Activated CD4-positive, alpha-beta memory T cell treated with anti-CD3 and anti-CD28 coated beads, Interleukin-2, amount 10 ng/mL, durations not matched to agents 7 days and 5 days (primary cell): ENCODE measurements around the gene MAPRE2. TPM values are rescaled to one million over a fixed set of nuclear protein-coding genes. Genes with fewer than 3 reads are reported as not detected.
"Not testable (repeated sequence)": the region's sequence is repeated elsewhere in the genome, so short reads cannot be mapped to it uniquely, and the experiment has no call there.

ENCODE experiments used
- CTCF ChIA-PET: fragments of 350-600 bp; sonication (Branson Sonifier 250); formaldehyde crosslinking; loops from one replicate; lab custom pipeline; 2021; ENCODE audit warnings: antibody characterized with exemption, inconsistent platforms; lab: Charles Lee
- POLR2A ChIA-PET: fragments of 350-600 bp; sonication (Branson Sonifier 250); formaldehyde crosslinking; loops from one replicate; lab custom pipeline; 2021; ENCODE audit warnings: antibody characterized with exemption; lab: Charles Lee
- DNase-seq: peaks from one replicate; pipeline ENCODE4 v3.0.0-alpha.2; 2020
- H3K27ac Mint-ChIP-seq: one replicate; pipeline ENCODE4 v1.8.0; 2021; ENCODE audit warnings: mild to moderate bottlenecking, mixed read lengths
- H3K27me3 Mint-ChIP-seq: one replicate; pipeline ENCODE4 v1.8.0; 2021; ENCODE audit warnings: mixed read lengths
- H3K36me3 Mint-ChIP-seq: one replicate; pipeline ENCODE4 v1.8.0; 2021; ENCODE audit warnings: low read depth, mixed read lengths
- H3K4me1 Mint-ChIP-seq: one replicate; pipeline ENCODE4 v1.8.0; 2021; ENCODE audit warnings: mixed read lengths
- H3K4me3 Mint-ChIP-seq: one replicate; pipeline ENCODE4 v1.8.0; 2021; ENCODE audit warnings: mild to moderate bottlenecking, mixed read lengths
- H3K9me3 Mint-ChIP-seq: one replicate; pipeline ENCODE4 v1.8.0; 2021; ENCODE audit warnings: mixed read lengths
- total RNA-seq, 2 experiments: library from RNA; stranded (reverse); gene quantifications; one replicate each; pipeline ENCODE4 v1.2.3, GENCODE V29; 2021

MAPRE2 gene
- total RNA-seq, 2 experiments from 2014 or later, result 39.2 to 45.2 TPM

DNA sequence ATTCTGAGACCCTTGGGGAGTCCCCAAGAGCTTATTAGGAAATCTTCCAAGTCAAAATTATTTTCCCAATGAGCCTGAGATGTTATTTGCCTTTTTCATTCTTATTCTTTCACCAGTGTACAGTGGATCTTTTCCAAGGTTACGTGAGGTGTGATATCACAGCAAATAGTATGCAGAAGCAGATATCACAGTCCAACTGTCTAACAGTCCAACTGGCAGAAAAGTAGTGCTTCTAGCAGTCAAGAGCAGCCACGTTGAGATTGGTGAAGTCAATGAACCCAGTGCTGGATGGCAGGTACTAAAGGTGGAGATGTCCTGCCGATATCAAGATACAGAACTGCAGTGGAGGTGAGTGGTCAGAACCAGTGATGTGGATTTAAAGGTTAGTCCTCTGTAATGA is 120.7 kb downstream of the MAPRE2 start:
- Mint-ChIP-seq H3K27me3 (no peaks in the 10 kb centered on the region), H3K36me3 (no peaks in the 10 kb centered on the region), H3K27ac (no peak overlapping the region), H3K9me3 (no peaks in the 10 kb centered on the region), H3K4me3 (no peak overlapping the region), H3K4me1 (peaks cover 16% of the 10 kb centered on the region)
- DNase-seq, result no peak
- CTCF ChIA-PET, result no interaction called here
- POLR2A ChIA-PET, result no interaction called here

DNA sequence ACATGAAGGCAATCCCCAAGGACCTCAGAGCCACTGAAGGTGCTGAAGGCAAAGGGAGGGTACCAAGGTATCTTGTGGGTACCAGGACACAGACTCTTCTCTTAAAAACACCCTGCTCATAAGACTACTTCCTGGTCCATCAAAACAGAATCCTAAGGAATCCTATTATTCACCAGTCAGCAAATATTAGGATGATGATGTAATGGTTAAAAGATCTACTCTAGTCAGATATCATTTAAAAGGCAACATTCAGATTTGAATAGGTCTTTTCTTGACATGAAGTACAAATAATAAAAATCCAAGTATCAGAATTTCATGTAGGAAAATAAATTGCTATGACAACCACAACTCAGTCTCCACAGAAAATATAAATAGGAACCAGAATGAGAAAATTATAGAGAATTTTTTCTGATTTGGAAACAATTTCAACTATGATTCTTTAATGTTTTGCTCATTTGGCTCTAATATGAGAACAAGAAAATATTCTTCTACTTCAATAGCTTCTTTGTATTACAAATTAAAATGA is 121.9 kb downstream of the MAPRE2 start:
- H3K4me1 Mint-ChIP-seq, result peaks cover 14% of the 10 kb centered on the region
- no peak for DNase-seq
- CTCF ChIA-PET, result no interaction called here
- POLR2A ChIA-PET, result no interaction called here
- no peak overlapping the region for H3K4me3 Mint-ChIP-seq
- no peak overlapping the region for H3K27ac Mint-ChIP-seq
- no peaks in the 10 kb centered on the region for H3K36me3 Mint-ChIP-seq
- H3K27me3 Mint-ChIP-seq, result no peaks in the 10 kb centered on the region
- H3K9me3 Mint-ChIP-seq, result no peaks in the 10 kb centered on the region

DNA sequence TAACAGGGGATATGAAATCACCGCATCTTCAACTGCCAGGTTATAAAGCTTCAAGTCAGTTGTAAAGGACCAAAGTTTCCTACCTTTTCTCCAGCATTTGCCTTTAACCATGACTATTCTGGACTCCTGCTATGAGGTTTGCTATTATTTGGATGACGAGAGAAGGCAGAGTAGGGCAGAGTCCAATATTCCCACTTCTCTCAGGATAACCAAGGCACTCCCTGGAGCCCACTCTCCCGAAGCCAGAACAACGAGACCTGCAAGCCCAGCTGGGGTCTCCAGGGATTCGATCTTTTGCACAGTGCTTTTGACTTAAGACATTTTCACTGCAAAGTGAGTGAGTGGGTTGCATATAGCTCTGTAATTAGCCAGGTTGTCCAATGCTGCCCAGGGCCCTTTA is 122.5 kb downstream of the MAPRE2 start:
- Mint-ChIP-seq H3K27ac (no peak overlapping the region), H3K36me3 (no peaks in the 10 kb centered on the region), H3K4me1 (peaks cover 11% of the 10 kb centered on the region), H3K27me3 (no peaks in the 10 kb centered on the region), H3K4me3 (no peak overlapping the region), H3K9me3 (no peaks in the 10 kb centered on the region)
- DNase-seq, result no peak
- CTCF ChIA-PET, result no interaction called here
- POLR2A ChIA-PET, result no interaction called here

DNA sequence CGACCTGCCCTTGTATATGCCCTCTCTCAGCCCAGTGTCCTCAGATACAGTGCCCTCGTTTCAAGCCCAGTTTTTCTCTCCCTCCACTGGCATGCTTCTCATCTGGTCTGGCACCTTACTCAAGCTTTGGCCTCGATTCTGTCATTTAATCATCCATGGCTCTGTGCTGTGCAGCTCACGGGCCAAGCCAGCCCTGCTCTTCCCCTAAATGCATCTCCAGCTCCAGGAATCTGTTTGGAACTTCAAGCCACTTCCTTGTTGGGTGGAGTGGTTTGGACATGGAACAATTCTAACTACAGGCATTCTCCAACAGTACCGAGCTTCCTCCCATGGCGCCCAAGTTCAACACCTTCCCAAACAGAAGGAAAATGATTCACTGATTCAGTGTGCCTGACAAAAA is 122.9 kb downstream of the MAPRE2 start:
- H3K27ac Mint-ChIP-seq, result no peak overlapping the region
- H3K27me3 Mint-ChIP-seq, result no peaks in the 10 kb centered on the region
- no peaks in the 10 kb centered on the region for H3K9me3 Mint-ChIP-seq
- ChIA-PET POLR2A (no interaction called here), CTCF (no interaction called here)
- H3K4me1 Mint-ChIP-seq, result peaks cover 7% of the 10 kb centered on the region
- H3K36me3 Mint-ChIP-seq, result no peaks in the 10 kb centered on the region
- DNase-seq, result no peak
- H3K4me3 Mint-ChIP-seq, result no peak overlapping the region

DNA sequence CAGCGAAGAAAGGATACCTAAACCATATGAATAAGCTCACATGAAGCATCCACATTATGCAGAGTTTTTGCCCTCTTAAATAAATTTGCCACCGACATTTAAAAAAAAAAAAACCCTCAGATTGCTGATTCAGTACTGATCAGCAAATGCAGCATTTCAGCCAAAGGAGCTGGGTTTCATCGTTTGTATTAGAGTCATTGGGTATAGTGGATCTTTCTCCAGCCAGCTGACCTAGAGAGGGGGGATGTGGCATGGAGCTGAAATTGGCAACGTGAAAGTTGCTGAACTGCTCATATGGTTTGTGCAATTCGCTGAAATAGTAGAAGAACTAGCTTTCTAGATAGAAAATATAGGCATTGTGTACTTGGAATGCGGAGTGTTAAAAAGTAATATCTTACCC is 126.1 kb downstream of the MAPRE2 start:
- no peak overlapping the region for H3K27ac Mint-ChIP-seq
- ChIA-PET CTCF (no interaction called here), POLR2A (no interaction called here)
- H3K4me1 Mint-ChIP-seq, result no peaks in the 10 kb centered on the region
- no peaks in the 10 kb centered on the region for H3K9me3 Mint-ChIP-seq
- H3K27me3 Mint-ChIP-seq, result no peaks in the 10 kb centered on the region
- H3K36me3 Mint-ChIP-seq, result no peaks in the 10 kb centered on the region
- no peak for DNase-seq
- H3K4me3 Mint-ChIP-seq, result no peak overlapping the region

DNA sequence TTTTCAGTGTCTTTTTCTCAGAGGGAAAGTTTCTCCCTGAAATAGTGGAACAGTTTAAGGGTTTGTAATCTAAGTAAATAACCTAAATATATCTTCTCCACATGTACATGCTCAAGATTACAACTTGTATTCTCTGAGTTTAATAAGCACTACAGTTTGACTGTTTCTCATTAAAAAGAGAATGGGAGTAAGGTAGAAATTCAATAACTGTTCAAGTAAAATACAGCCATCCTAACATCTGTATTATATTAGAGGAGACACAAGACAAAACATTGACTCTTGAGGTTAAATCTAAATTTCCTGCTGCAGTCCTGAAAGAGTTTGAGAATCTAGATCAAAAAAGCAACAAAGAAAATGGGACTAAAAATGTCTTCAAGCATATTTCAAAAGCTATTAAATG is 126.6 kb downstream of the MAPRE2 start:
- Mint-ChIP-seq H3K4me3 (no peak overlapping the region), H3K27me3 (no peaks in the 10 kb centered on the region), H3K4me1 (no peaks in the 10 kb centered on the region), H3K9me3 (no peaks in the 10 kb centered on the region), H3K27ac (no peak overlapping the region), H3K36me3 (no peaks in the 10 kb centered on the region)
- DNase-seq, result no peak
- POLR2A ChIA-PET, result no interaction called here
- CTCF ChIA-PET, result no interaction called here

DNA sequence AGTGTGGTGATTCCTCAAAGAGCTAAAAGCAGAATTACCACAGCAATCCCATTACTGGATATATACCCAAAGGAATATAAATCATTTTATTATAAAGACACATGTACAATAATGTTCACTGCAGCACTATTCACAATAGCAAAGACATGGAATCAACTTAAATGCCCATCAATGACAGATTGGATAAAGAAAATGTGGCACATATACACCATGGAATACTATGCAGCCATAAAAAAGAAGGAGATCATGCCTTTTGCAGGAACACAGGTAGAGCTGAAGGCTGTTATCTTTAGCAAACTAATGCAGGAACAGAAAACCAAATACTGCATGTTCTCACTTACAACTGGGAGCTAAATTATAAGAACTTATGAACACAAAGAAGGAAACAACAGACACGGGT is 129.1 kb downstream of the MAPRE2 start:
- H3K36me3 Mint-ChIP-seq, H3K4me3 Mint-ChIP-seq, H3K4me1 Mint-ChIP-seq, H3K27ac Mint-ChIP-seq, H3K27me3 Mint-ChIP-seq, DNase-seq, CTCF ChIA-PET, H3K9me3 Mint-ChIP-seq: not testable (repeated sequence)
- POLR2A ChIA-PET, result interaction anchor here (1.3 kb wide), 1 partner anchor 10 kb away, joined by 3 read pairs; no protein-coding TSS in a partner anchor

DNA sequence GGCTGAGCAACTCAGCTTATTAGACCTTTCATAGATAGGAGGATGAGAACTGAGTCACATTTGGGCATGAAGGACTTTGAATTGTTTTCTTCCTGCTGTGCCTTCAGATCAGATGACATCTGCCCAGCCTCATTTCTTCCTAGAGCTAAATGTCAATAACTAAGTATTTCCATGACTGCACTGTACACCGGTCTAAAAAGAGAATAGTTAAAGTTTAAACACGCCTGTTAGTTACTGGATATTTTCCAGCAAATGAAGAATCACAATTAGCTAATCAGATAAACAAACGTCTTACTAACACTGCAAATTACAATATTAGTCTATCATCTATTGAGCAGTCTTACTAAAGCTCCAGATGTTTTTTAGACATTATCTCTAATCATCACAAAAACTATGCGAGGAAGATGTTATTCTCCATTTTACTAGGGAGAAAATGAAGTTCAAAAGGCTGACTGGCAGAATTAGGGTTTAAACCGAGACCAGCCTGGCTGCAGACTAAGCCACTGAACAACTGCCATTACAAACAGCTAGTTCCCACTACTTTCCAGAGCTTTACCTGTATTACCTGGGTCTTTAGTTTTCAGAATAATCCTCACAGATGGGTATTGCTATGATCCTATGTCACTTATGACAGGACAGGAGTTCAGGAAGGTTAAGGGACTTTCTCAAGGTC is 130.2 kb downstream of the MAPRE2 start:
- Mint-ChIP-seq H3K27me3 (no peaks in the 10 kb centered on the region), H3K36me3 (no peaks in the 10 kb centered on the region), H3K4me1 (peaks cover 2% of the 10 kb centered on the region), H3K4me3 (no peak overlapping the region), H3K27ac (no peak overlapping the region), H3K9me3 (no peaks in the 10 kb centered on the region)
- CTCF ChIA-PET, result no interaction called here
- DNase-seq, result no peak
- POLR2A ChIA-PET, result no interaction called here

DNA sequence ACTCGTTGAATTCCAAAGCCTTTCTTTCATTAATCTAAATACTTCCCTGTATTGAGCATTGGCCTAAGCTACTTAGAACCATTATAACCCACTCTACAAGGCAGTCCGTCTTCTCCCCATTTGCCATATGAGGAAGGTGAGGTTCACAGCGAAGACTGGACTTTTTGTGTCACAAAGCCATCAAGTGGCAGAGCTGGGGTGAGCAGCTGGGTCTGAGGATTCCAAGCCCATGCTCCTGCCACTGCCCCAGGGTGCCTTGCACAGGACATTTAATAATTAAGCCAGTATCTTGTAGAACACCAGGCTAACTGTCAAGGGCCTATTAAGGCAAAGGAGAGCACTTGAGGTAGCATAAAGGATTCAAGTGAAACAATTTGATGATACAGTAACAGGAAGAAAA is 130.8 kb downstream of the MAPRE2 start:
- Mint-ChIP-seq H3K36me3 (no peaks in the 10 kb centered on the region), H3K9me3 (no peaks in the 10 kb centered on the region), H3K27me3 (no peaks in the 10 kb centered on the region), H3K4me3 (no peak overlapping the region), H3K27ac (no peak overlapping the region), H3K4me1 (peaks cover 2% of the 10 kb centered on the region)
- ChIA-PET POLR2A (no interaction called here), CTCF (interaction anchor here (1.0 kb wide), 1 partner anchor 142 kb away, joined by 3 read pairs; no protein-coding TSS in a partner anchor)
- no peak for DNase-seq

DNA sequence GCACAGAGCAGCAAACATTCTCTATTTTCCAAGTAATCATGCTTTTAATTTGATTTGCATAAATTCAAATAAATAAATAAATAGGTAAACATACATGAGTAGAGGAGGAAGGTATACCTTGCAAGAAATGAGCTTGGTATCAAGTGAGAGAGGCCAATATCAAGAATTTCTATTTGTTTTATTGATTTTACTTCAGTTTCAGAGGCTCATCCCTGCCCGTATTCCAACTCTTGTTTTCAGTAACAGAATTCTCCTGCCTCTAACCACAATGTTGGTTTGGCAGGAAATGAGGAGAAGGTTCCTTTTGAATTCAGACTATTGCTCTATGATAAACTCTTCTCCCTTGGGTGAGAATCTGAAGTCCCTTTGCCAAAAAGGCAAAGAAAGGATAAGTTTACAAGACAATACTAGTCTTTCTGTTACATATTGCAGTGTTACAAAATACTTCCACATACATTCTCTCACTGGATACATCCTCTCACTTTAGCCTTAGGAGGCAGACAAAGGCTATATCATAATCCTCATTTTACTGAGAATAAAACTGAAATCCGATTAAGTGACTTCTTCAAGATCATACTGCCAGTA is 131.3 kb downstream of the MAPRE2 start:
- H3K4me1 Mint-ChIP-seq, result peaks cover 2% of the 10 kb centered on the region
- no peaks in the 10 kb centered on the region for H3K9me3 Mint-ChIP-seq
- no peaks in the 10 kb centered on the region for H3K36me3 Mint-ChIP-seq
- ChIA-PET CTCF (interaction anchor here (1.0 kb wide), 1 partner anchor 143 kb away, joined by 3 read pairs; no protein-coding TSS in a partner anchor), POLR2A (no interaction called here)
- no peak for DNase-seq
- no peak overlapping the region for H3K27ac Mint-ChIP-seq
- H3K4me3 Mint-ChIP-seq, result no peak overlapping the region
- no peaks in the 10 kb centered on the region for H3K27me3 Mint-ChIP-seq

DNA sequence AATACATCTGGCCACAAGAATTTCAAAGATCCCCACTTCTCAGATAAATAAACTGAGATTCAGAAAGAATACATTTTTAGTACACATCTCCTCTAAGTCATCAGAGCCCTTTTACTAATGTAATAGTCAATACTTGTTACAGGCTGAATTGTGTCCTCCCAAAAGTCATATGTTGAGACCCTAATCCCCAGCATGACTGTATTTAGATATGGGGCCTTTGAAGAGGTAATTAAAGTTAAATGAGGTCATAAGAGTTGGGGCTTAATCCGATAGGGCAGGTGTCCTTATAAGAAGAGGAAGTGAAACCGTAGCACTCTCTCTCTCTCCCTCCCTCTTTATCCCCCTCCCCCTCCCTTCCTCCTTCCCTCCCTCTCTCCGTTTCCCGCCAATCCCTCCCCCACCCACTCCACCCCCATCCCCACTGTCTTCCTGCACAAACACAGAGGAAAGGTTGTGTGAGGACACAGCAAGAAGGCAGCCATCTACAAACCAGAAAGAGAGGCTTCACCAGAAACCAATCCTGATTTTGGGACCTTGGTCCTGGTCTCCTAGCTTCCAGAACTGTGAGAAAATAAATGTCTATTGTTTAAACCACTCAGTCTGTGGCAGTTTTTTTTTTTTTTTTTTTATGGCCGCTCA is 133.0 kb downstream of the MAPRE2 start:
- ChIA-PET CTCF (no interaction called here), POLR2A (no interaction called here)
- H3K36me3 Mint-ChIP-seq, result no peaks in the 10 kb centered on the region
- no peaks in the 10 kb centered on the region for H3K27me3 Mint-ChIP-seq
- H3K9me3 Mint-ChIP-seq, result no peaks in the 10 kb centered on the region
- peaks cover 2% of the 10 kb centered on the region for H3K4me1 Mint-ChIP-seq
- no peak for DNase-seq
- H3K27ac Mint-ChIP-seq, result no peak overlapping the region
- no peak overlapping the region for H3K4me3 Mint-ChIP-seq

DNA sequence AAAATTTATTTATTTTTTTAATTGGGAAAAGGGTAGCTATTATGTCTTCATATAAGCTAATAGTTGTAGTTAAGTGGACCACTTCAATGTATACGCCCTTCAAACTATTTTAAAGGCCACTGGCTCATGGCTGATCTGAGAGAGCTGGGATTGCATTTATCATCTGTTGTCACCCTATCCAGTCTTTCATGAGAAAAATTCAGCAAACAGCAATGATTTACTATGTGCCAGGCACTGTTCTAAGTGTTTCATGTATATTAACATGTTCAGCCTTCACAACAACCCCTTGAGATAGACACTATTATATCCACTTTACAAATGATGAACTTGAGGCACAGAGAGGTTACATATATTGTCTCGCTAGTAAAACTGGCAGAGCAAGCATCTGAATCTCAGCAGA is 133.5 kb downstream of the MAPRE2 start:
- POLR2A ChIA-PET, result no interaction called here
- no peak overlapping the region for H3K27ac Mint-ChIP-seq

DNA sequence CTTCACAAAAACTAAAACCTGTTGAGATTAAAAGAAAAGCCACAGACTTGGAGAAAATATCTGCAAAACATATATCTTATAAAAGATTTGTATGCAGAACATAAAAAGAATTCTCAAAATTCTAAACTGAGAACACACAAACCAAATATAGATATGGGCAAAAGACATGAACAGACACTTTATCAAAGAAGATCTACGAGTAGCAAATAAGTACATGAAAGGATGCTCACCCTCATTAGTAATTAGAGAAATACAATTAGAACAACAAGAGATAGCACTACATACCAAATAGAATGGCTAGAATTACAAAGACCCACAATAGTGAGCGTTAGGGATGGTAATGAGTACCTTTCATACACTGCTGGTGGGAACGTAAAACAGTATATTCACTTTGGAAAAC is 135.7 kb downstream of the MAPRE2 start:
- ChIA-PET POLR2A (no interaction called here), CTCF (no interaction called here)
- Mint-ChIP-seq H3K4me1 (peaks cover 2% of the 10 kb centered on the region), H3K36me3 (no peaks in the 10 kb centered on the region), H3K27me3 (no peaks in the 10 kb centered on the region), H3K4me3 (no peak overlapping the region), H3K9me3 (no peaks in the 10 kb centered on the region), H3K27ac (no peak overlapping the region)
- DNase-seq, result no peak

More for the DNA sequence above, 133.5 kb downstream of the MAPRE2 start:
- Mint-ChIP-seq H3K36me3 (no peaks in the 10 kb centered on the region), H3K9me3 (no peaks in the 10 kb centered on the region), H3K4me3 (no peak overlapping the region), H3K27me3 (no peaks in the 10 kb centered on the region), H3K4me1 (peaks cover 2% of the 10 kb centered on the region)
- CTCF ChIA-PET, result interaction anchor here (0.7 kb wide), 1 partner anchor 31 kb away, joined by 3 read pairs; no protein-coding TSS in a partner anchor
- no peak for DNase-seq
